ENCODE measurements around the gene SLC11A1.
A peak's percentile ranks its signal among the peaks of the same experiment; 100 is the strongest.

Gene SLC11A1

GRCh38 chr2:218395090-218395444 lies 13.0 kb downstream of the SLC11A1 start:
- DNase-seq: no peak

DNA sequence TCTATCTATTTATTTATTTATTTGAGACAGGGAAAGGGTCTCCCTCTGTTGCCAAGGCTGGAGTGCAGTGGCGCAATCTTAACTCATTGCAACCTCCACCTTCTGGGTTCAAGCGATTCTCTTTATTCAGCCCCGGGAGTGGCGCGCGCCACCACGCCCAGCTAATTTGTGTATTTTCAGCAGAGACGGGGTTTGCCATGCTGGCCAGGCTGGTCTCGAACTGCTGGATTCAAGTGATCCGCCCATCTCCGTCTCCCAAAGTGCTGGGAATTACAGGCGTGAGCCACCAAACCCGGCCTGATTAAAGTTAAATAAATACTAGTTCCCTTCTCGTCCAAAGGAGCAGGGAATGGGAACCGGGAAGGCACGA lies 13.4 kb downstream of the SLC11A1 start:
- DNase-seq: no peak

DNA sequence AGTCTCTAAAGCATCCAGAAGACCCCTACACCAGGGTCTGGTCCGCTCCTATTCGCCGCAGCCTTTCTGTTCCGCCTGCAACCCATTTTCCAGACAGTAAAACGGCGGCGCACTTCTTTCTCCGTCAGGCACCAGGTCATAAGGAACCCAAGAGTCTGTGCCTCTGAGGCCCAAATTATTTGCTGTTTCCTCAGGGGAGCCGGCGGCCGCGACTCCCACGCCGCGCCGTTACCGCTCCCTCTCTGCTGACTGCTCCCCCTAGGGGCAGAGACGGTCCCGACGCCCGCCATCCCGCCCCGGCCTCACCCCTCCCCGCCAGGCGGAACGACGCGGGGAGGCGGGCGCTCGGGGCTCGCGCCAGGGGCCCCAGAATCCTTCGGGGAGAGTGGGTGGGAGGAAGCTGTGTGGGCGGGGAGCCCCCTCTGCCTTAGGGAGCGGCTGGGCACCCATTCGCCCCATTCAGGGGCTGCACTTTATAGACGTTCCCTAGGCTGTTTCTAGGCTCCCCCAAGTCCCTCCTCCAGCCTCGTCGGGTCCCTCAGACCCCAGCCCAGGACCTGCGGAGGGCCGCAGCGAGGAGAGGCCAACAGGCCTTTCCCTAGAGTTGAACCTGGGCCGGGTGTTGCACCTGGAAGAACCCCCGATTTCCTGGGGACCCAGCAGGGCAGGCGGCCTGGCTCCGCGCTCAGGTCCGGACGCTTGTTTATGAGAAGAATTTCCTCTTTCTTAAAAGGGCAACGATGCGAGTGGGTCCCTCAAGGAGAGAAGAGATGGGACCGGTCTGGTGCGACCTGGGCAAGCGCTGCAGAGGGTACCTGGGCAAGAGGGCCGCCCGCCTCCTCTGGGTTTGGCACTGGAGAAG lies 14.0 kb downstream of the SLC11A1 start:
- DNase-seq: peak; percentile 89

GRCh38 chr2:218396688-218397462 lies 14.8 kb downstream of the SLC11A1 start:
- peak; percentile 73 for DNase-seq

GRCh38 chr2:218397463-218397819 lies 15.4 kb downstream of the SLC11A1 start:
- no peak for DNase-seq

GRCh38 chr2:218397820-218398436 lies 15.9 kb downstream of the SLC11A1 start:
- peak; percentile 77 for DNase-seq

GRCh38 chr2:218398437-218399390 lies 16.6 kb downstream of the SLC11A1 start:
- peak; percentile 52 for DNase-seq

DNA sequence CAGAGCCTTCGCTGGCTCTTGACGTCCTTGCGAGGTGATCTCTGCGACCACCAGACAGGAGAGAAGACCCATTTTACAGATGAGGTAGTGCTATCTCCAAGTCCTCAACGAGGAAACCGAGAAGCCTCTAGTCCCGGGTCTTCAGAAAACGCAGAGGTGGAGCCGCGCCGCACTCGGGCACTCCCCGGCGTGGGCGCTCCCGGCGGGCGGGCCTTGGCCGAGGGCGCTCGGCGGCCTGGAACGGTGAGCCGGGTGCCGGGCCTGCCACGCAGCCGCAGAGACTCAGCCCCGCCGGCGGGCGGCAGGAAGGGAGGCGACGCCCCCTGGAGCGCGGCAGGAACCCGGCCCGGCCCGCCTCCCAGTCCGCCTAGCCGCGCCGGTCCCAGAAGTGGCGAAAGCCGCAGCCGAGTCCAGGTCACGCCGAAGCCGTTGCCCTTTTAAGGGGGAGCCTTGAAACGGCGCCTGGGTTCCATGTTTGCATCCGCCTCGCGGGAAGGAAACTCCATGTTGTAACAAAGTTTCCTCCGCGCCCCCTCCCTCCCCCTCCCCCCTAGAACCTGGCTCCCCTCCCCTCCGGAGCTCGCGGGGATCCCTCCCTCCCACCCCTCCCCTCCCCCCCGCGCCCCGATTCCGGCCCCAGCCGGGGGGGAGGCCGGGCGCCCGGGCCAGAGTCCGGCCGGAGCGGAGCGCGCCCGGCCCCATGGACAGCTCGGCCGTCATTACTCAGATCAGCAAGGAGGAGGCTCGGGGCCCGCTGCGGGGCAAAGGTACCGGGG lies 17.5 kb downstream of the SLC11A1 start, which contains the start of gene CTDSP1:
CTDSP1 (plus strand) TSS at position 478 of the 776 bp plus-strand sequence; CDS start at position 701, 223 bp downstream.
- DNase-seq: peak; percentile 92

GRCh38 chr2:218400167-218400929 lies 18.3 kb downstream of the SLC11A1 start:
- DNase-seq: no peak

GRCh38 chr2:218400930-218401881 lies 19.1 kb downstream of the SLC11A1 start:
- DNase-seq: no peak

GRCh38 chr2:218401890-218402289 lies 19.8 kb downstream of the SLC11A1 start:
- DNase-seq: no peak

- no peak for DNase-seq
Measured at GRCh38 chr2:218402491-218402901, 20.4 kb downstream of the SLC11A1 start.

GRCh38 chr2:218402911-218403411 lies 20.9 kb downstream of the SLC11A1 start:
- DNase-seq: no peak

- no peak for DNase-seq
Measured at GRCh38 chr2:218403810-218404209, 21.7 kb downstream of the SLC11A1 start.

- DNase-seq: no peak
Measured at GRCh38 chr2:218404351-218405085, 22.4 kb downstream of the SLC11A1 start.

- DNase-seq: no peak
Measured at GRCh38 chr2:218405086-218405745, 23.1 kb downstream of the SLC11A1 start.

DNA sequence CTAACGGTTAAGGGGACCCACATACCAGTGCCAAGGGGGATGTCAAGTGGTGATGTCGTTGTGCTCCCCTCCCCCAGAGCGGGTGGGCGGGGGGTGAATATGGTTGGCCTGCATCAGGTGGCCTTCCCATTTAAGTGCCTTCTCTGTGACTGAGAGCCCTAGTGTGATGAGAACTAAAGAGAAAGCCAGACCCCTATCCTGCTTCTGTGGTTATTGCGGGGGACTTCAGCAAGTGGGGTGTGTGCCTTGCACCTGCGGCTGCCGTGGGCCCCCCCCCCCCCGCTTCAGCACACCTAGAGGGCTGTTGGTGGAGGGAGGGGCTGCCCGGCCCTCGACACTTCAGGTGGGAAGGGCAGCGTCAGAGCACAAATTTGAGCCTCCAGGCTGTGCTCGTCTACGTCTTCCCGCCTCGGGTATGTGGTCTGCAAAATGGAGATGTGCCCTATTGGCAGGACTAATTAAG lies 23.7 kb downstream of the SLC11A1 start:
- no peak for DNase-seq

Measured in GF-D8 (cell line).